Panc1 (cell line): ENCODE data around the gene EPHB1. TPM values are rescaled to one million over a fixed set of nuclear protein-coding genes. Genes with fewer than 3 reads are reported as not detected.

Experiments used
- ATAC-seq: fragments of 200-7000 bp; cut with Tn5 transposase; 2 replicates; pipeline ENCODE4 v1.9.1; 2020; ENCODE audit warnings: mild to moderate bottlenecking, moderate library complexity
- BruUV-seq: library from RNA; stranded (reverse); fragments of 400-500 nt; replicated peaks from 2 replicates; lab custom pipeline; 2021; lab: Mats Ljungman, UMichigan
- CTCF ChIA-PET: fragments of 300-600 bp; sonication (Branson Sonifier 250); formaldehyde crosslinking; loops from one replicate; lab custom pipeline; 2022; ENCODE audit warnings: antibody characterized with exemption; lab: Charles Lee
- POLR2A ChIA-PET: fragments of 300-600 bp; sonication (Branson Sonifier 250); formaldehyde crosslinking; loops from one replicate; lab custom pipeline; 2022; ENCODE audit warnings: antibody characterized with exemption; lab: Charles Lee
- DNase-seq: peaks from one replicate; pipeline ENCODE4 v3.0.0-alpha.2; 2010; ENCODE audit warnings: low read depth, low spot score
- H3K27ac ChIP-seq: 2 replicates; pipeline ENCODE4 v1.5.1; 2011; ENCODE audit warnings: mild to moderate bottlenecking, low read length, inconsistent platforms
- H3K27me3 ChIP-seq: fragments of 200-500 bp; sonication (Bioruptor generic); 2 replicates; pipeline ENCODE4 v1.6.0; 2014; ENCODE audit warnings: low read length, inconsistent platforms; ENCODE audit not compliant: control insufficient read depth, insufficient read depth
- H3K36me3 ChIP-seq: fragments of 200-500 bp; sonication (Bioruptor generic); 2 replicates; pipeline ENCODE4 v1.5.1; 2014; ENCODE audit warnings: inconsistent platforms, mild to moderate bottlenecking, low read length, moderate library complexity; ENCODE audit not compliant: control insufficient read depth, insufficient read depth
- H3K4me1 ChIP-seq: 2 replicates; pipeline ENCODE4 v1.5.1; 2011; ENCODE audit warnings: inconsistent platforms, mild to moderate bottlenecking, low read length, moderate library complexity; ENCODE audit not compliant: control insufficient read depth, insufficient read depth
- H3K4me3 ChIP-seq, 2 experiments: 2 replicates each; pipeline ENCODE4 v1.5.1; 2011 to 2012; ENCODE audit warnings: low read depth in 2 of 2, low read length in 2 of 2, mild to moderate bottlenecking in 2 of 2, inconsistent platforms in 1 of 2, moderate library complexity in 1 of 2
- H3K9me3 ChIP-seq: fragments of 200-500 bp; sonication (Bioruptor generic); 2 replicates; pipeline ENCODE4 v1.5.1; 2014; ENCODE audit warnings: low read depth, mild to moderate bottlenecking, inconsistent platforms, low read length, moderate library complexity; ENCODE audit not compliant: control insufficient read depth, insufficient read depth
- CTCF ChIP-seq: fragments of 450-650 bp; IDR thresholded peaks from 2 replicates; pipeline ENCODE4 v1.5.1; 2017; ENCODE audit warnings: mild to moderate bottlenecking
- POLR2AphosphoS5 ChIP-seq: IDR thresholded peaks from 2 replicates; pipeline ENCODE4 v1.6.1; 2012; ENCODE audit warnings: mild to moderate bottlenecking, low read depth, low read length, moderate library complexity
- REST ChIP-seq, 2 experiments: IDR thresholded peaks; 2 replicates each; pipeline ENCODE4 v1.6.1; 2011 to 2012; ENCODE audit warnings: low read depth in 2 of 2, control low read depth in 1 of 2, low read length in 1 of 2, mild to moderate bottlenecking in 1 of 2, moderate library complexity in 1 of 2; ENCODE audit not compliant: insufficient read depth in 1 of 2
- SIN3A ChIP-seq: IDR thresholded peaks from 2 replicates; pipeline ENCODE4 v1.6.1; 2012; ENCODE audit warnings: low read depth, mild to moderate bottlenecking, low read length, moderate library complexity, borderline replicate concordance; ENCODE audit not compliant: insufficient read depth
- TCF7L2 ChIP-seq: IDR thresholded peaks from 2 replicates; pipeline ENCODE4 v1.6.1; 2011; ENCODE audit warnings: mild to moderate bottlenecking, low read depth, low read length, inconsistent platforms
- in situ Hi-C: cut with HindIII; loops from 2 replicates; pipeline ENCODE4 v1.10.0; 2016; ENCODE audit warnings: low sequenced_read_pairs, low pct_unique_long_range_greater_than_20kb
- intact Hi-C: fragments of 100-400 bp; cut with micrococcal nuclease; formaldehyde crosslinking; loops from one replicate; pipeline ENCODE4 v1.10.0; 2022; ENCODE audit not compliant: unreplicated experiment
- total RNA-seq: library from RNA; stranded (reverse); gene quantifications from one replicate; pipeline ENCODE4 v1.2.1, GENCODE V29; 2021; ENCODE audit not compliant: unreplicated experiment

The EPHB1 gene
- total RNA-seq, 1 experiment from 2014 or later, result 0.46 TPM

- H3K4me3 ChIP-seq, result no peak overlapping the region
- ChIA-PET CTCF (no interaction called here), POLR2A (no interaction called here)
- no peaks in the 10 kb centered on the region for H3K9me3 ChIP-seq
- no peak for ATAC-seq
- no peak for TF ChIP-seq TCF7L2
- no peak; the same call in 1 of the 2 replicates for TF ChIP-seq CTCF
- TF ChIP-seq POLR2AphosphoS5, result no peak
- TF ChIP-seq REST (IDR thresholded peaks at IDR 0.05; ENCODE audit: insufficient read depth in 1 of 2, low read depth in 2 of 2, low read length in 1 of 2), result no peak
- no peak for TF ChIP-seq SIN3A
- intact Hi-C loops, result no loop called here
- no TSS peak for BruUV-seq
- peaks cover 2% of the 10 kb centered on the region; the same call in 1 of the 2 replicates for H3K27me3 ChIP-seq
- H3K27ac ChIP-seq, result no peak overlapping the region
- H3K4me1 ChIP-seq, result no peaks in the 10 kb centered on the region
- in situ Hi-C loops, result no loop called here
- H3K36me3 ChIP-seq, result no peaks in the 10 kb centered on the region
- no peak for DNase-seq
Measured at GRCh38 chr3:134978658-134979057, 183.6 kb downstream of the EPHB1 start.

- no peak for ATAC-seq
- H3K27me3 ChIP-seq, result peaks cover 13% of the 10 kb centered on the region
- BruUV-seq, result no TSS peak
- no peaks in the 10 kb centered on the region for H3K36me3 ChIP-seq
- no peak overlapping the region for H3K27ac ChIP-seq
- H3K9me3 ChIP-seq, result no peaks in the 10 kb centered on the region
- DNase-seq, result no peak
- CTCF ChIA-PET, result no interaction called here
- intact Hi-C loops, result no loop called here
- H3K4me3 ChIP-seq, result no peak overlapping the region
- TF ChIP-seq CTCF, result no peak
- no peak for TF ChIP-seq REST (IDR thresholded peaks at IDR 0.05; ENCODE audit: insufficient read depth in 1 of 2, low read depth in 2 of 2, low read length in 1 of 2)
- no peak for TF ChIP-seq TCF7L2
- no peak for TF ChIP-seq POLR2AphosphoS5
- no peak for TF ChIP-seq SIN3A
- in situ Hi-C loops, result no loop called here
- H3K4me1 ChIP-seq, result no peaks in the 10 kb centered on the region
- POLR2A ChIA-PET, result no interaction called here
Measured at GRCh38 chr3:134985864-134986715, 191.0 kb downstream of the EPHB1 start.
